IMR-90 (cell line): Measurements from ENCODE around the gene ST7. TPM values are rescaled to one million over a fixed set of nuclear protein-coding genes. Genes with fewer than 3 reads are reported as not detected.

Experiments
- ATAC-seq: fragments of 200-7000 bp; cut with Tn5 transposase; 2 replicates; pipeline ENCODE4 v1.9.1; 2020; ENCODE audit warnings: low read depth, mild to moderate bottlenecking, moderate library complexity
- BruUV-seq: library from RNA; stranded (reverse); fragments of 400-500 nt; replicated peaks from 2 replicates; lab custom pipeline; 2021; lab: Mats Ljungman, UMichigan
- CTCF ChIA-PET: fragments of 300-600 bp; formaldehyde crosslinking; extraction: SDS; loops from one replicate; lab custom pipeline; 2021; ENCODE audit warnings: antibody characterized with exemption; lab: Yijun Ruan, JAX
- POLR2A ChIA-PET: fragments of 300-600 bp; sonication (Branson Sonifier 250); formaldehyde crosslinking; loops from one replicate; lab custom pipeline; 2022; ENCODE audit warnings: antibody characterized with exemption; ENCODE audit not compliant: unreplicated experiment; lab: Charles Lee
- DNase-seq: peaks from one replicate; pipeline ENCODE4 v3.0.0; 2013
- H2AFZ ChIP-seq: replicated peaks from 2 replicates; pipeline ENCODE3; 2013; ENCODE audit warnings: low read length, mild to moderate bottlenecking; ENCODE audit not compliant: poor library complexity
- H2AK5ac ChIP-seq: 2 replicates; pipeline ENCODE4 v1.6.1; 2013; ENCODE audit warnings: low read depth, low read length, inconsistent platforms
- H2AK9ac ChIP-seq: replicated peaks from 2 replicates; pipeline ENCODE3; 2013; ENCODE audit warnings: mild to moderate bottlenecking, low read depth, low read length, moderate library complexity; ENCODE audit not compliant: poor library complexity
- H2BK120ac ChIP-seq: 2 replicates; pipeline ENCODE4 v1.6.1; 2013; ENCODE audit warnings: low read depth, low read length, inconsistent platforms
- H2BK15ac ChIP-seq: 3 replicates; pipeline ENCODE4 v1.6.1; 2013; ENCODE audit warnings: low read depth, low read length, inconsistent platforms
- H2BK20ac ChIP-seq: 2 replicates; pipeline ENCODE4 v1.6.1; 2013; ENCODE audit warnings: low read depth, mild to moderate bottlenecking, inconsistent platforms, low read length, moderate library complexity
- H2BK5ac ChIP-seq: 2 replicates; pipeline ENCODE4 v1.6.1; 2013; ENCODE audit warnings: mild to moderate bottlenecking, low read depth, low read length, inconsistent platforms; ENCODE audit not compliant: poor library complexity, severe bottlenecking
- H3K14ac ChIP-seq: replicated peaks from 2 replicates; pipeline ENCODE4 v1.6.1; 2013; ENCODE audit warnings: low read depth, low read length, inconsistent platforms
- H3K18ac ChIP-seq: 2 replicates; pipeline ENCODE4 v1.6.1; 2013; ENCODE audit warnings: low read depth, low read length, control low read depth
- H3K23ac ChIP-seq: 2 replicates; pipeline ENCODE4 v1.6.1; 2013; ENCODE audit warnings: low read depth, low read length, inconsistent platforms
- H3K27ac ChIP-seq: 2 replicates; pipeline ENCODE4 v1.5.1; 2013; ENCODE audit warnings: mild to moderate bottlenecking, control low read depth, low read length; ENCODE audit not compliant: insufficient read depth
- H3K27me3 ChIP-seq: 2 replicates; pipeline ENCODE4 v1.6.1; 2013; ENCODE audit warnings: low read length; ENCODE audit not compliant: control insufficient read depth, insufficient read depth
- H3K36me3 ChIP-seq: 2 replicates; pipeline ENCODE4 v1.6.1; 2013; ENCODE audit warnings: low read length, mixed read lengths; ENCODE audit not compliant: control insufficient read depth, insufficient read depth
- H3K4ac ChIP-seq: 2 replicates; pipeline ENCODE4 v1.6.1; 2013; ENCODE audit warnings: low read depth, low read length, inconsistent platforms
- H3K4me1 ChIP-seq: 2 replicates; pipeline ENCODE4 v1.6.1; 2013; ENCODE audit warnings: low read length, mixed read lengths; ENCODE audit not compliant: control insufficient read depth, insufficient read depth
- H3K4me2 ChIP-seq: 2 replicates; pipeline ENCODE4 v1.6.1; 2013; ENCODE audit warnings: low read depth, mild to moderate bottlenecking, control low read depth, low read length, moderate library complexity
- H3K4me3 ChIP-seq: 2 replicates; pipeline ENCODE4 v1.5.1; 2013; ENCODE audit warnings: low read depth, mild to moderate bottlenecking, control low read depth, low read length, moderate library complexity; ENCODE audit not compliant: insufficient read depth
- H3K56ac ChIP-seq: 2 replicates; pipeline ENCODE4 v1.6.1; 2013; ENCODE audit warnings: low read length, inconsistent platforms; ENCODE audit not compliant: insufficient read depth; ENCODE audit errors: extremely low read depth
- H3K79me1 ChIP-seq, 2 experiments: 2 replicates each; pipeline ENCODE4 v1.6.1; 2013; ENCODE audit warnings: low read length in 2 of 2, inconsistent platforms in 1 of 2, low read depth in 1 of 2
- H3K9ac ChIP-seq: 2 replicates; pipeline ENCODE4 v1.6.1; 2013; ENCODE audit warnings: low read depth, low read length, control low read depth
- H3K9me1 ChIP-seq: 2 replicates; pipeline ENCODE4 v1.6.1; 2013; ENCODE audit warnings: low read length, inconsistent platforms; ENCODE audit not compliant: insufficient read depth
- H3K9me3 ChIP-seq: 2 replicates; pipeline ENCODE4 v1.6.1; 2013; ENCODE audit warnings: low read length; ENCODE audit not compliant: control insufficient read depth, insufficient read depth
- H4K20me1 ChIP-seq: 2 replicates; pipeline ENCODE4 v1.6.1; 2013; ENCODE audit warnings: low read length, inconsistent platforms; ENCODE audit not compliant: insufficient read depth
- H4K5ac ChIP-seq: 2 replicates; pipeline ENCODE4 v1.6.1; 2013; ENCODE audit warnings: mild to moderate bottlenecking, low read depth, low read length, control low read depth
- H4K8ac ChIP-seq, 2 experiments: 2 replicates each; pipeline ENCODE4 v1.6.1; 2013; ENCODE audit warnings: low read depth in 2 of 2, low read length in 2 of 2, control low read depth in 1 of 2, inconsistent platforms in 1 of 2
- H4K91ac ChIP-seq: 2 replicates; pipeline ENCODE4 v1.6.1; 2013; ENCODE audit warnings: low read depth, low read length, inconsistent platforms; ENCODE audit not compliant: insufficient read depth
- BHLHE40 ChIP-seq: fragments of 150-350 bp; IDR thresholded peaks from 2 replicates; pipeline ENCODE4 v1.6.1; 2016; ENCODE audit warnings: mild to moderate bottlenecking, low read depth, low read length
- CEBPB ChIP-seq: IDR thresholded peaks from 2 replicates; pipeline ENCODE4 v1.6.1; 2012; ENCODE audit warnings: low read depth, low read length, improper control_type of control experiment
- ELK1 ChIP-seq: fragments of 150-350 bp; IDR thresholded peaks from 2 replicates; pipeline ENCODE4 v1.6.1; 2016; ENCODE audit warnings: low read depth, mild to moderate bottlenecking, low read length, moderate library complexity, borderline replicate concordance
- MXI1 ChIP-seq: IDR thresholded peaks from 2 replicates; pipeline ENCODE4 v1.6.1; 2012; ENCODE audit warnings: low read depth, mild to moderate bottlenecking, low read length, moderate library complexity, borderline replicate concordance
- POLR2A ChIP-seq: IDR thresholded peaks from 2 replicates; pipeline ENCODE4 v1.6.1; 2012; ENCODE audit warnings: mild to moderate bottlenecking, low read depth, low read length
- RCOR1 ChIP-seq: IDR thresholded peaks from 2 replicates; pipeline ENCODE4 v1.6.1; 2012; ENCODE audit warnings: mild to moderate bottlenecking, low read length, improper control_type of control experiment; ENCODE audit not compliant: insufficient replicate concordance
- RFX5 ChIP-seq: IDR thresholded peaks from 2 replicates; pipeline ENCODE4 v1.8.0; 2012; ENCODE audit warnings: low read depth, mild to moderate bottlenecking, low read length, moderate library complexity
- dilution Hi-C: fragments of 300-500 bp; cut with HindIII; formaldehyde crosslinking; loops from one replicate; pipeline ENCODE4 v1.14.3; 2018; ENCODE audit warnings: low sequenced_read_pairs; ENCODE audit not compliant: unreplicated experiment
- in situ Hi-C: fragments of 300-500 bp; cut with MboI; formaldehyde crosslinking; loops from 3 replicates; pipeline ENCODE4 v1.14.3; 2019; ENCODE audit warnings: low sequenced_read_pairs, inconsistent platforms, mixed read lengths
- intact Hi-C: fragments of 100-400 bp; cut with micrococcal nuclease; formaldehyde crosslinking; loops from 2 replicates; pipeline ENCODE4 v1.10.0; 2022
- polyA plus RNA-seq, 3 experiments: library from polyadenylated mRNA; depleted of rRNA; stranded (reverse); fragments of >200 nt; gene quantifications; 2 replicates each; pipeline ENCODE4 v1.2.3, GENCODE V29; 2012; ENCODE audit warnings: low replicate concordance in 1 of 3
- total RNA-seq: library from RNA; depleted of rRNA; stranded (reverse); fragments of >200 nt; gene quantifications from 2 replicates; pipeline ENCODE4 v1.2.3, GENCODE V29; 2012
- TF ChIP-seq, protein P1 (sequence below): fragments of 150-350 bp; IDR thresholded peaks from 2 replicates; pipeline ENCODE4 v1.6.1; 2017; ENCODE audit warnings: mild to moderate bottlenecking, antibody characterized with exemption, low read length, low read depth

Gene ST7
- total and polyA plus RNA-seq, 2 of the 4 experiments (the other 2 are of a cell fraction) = 18.6 to 26.0 TPM

- Histone ChIP-seq H2BK20ac (peak overlapping the region; percentile 44), H3K23ac (no peak overlapping the region), H3K4me1 (peaks cover 5% of the 10 kb centered on the region), H3K9ac (no peak overlapping the region), H2AFZ (no peak overlapping the region), H2AK9ac (peak overlapping the region; percentile 62), H3K4ac (0 out of 2 replicates have a peak overlapping the region, but pooled peaks have one; percentile 4), H2BK120ac (no peak overlapping the region), H3K36me3 (no peaks in the 10 kb centered on the region), H4K20me1 (no peaks in the 10 kb centered on the region), H4K91ac (no peak overlapping the region), H3K56ac (no peak overlapping the region), H3K9me3 (0 out of 2 replicates have a peak, but pooled peaks cover 2% of the 10 kb centered on the region), H3K4me3 (no peak overlapping the region), H3K4me2 (no peak overlapping the region), H3K79me1 (peaks cover 22 to 41% of the 10 kb centered on the region in 2 experiments), H3K14ac (0 out of 2 replicates have a peak overlapping the region, but pooled peaks have one; percentile 27), H2AK5ac (peak overlapping the region; percentile 64; the same call in 1 of the 2 replicates), H2BK5ac (no peak overlapping the region), H4K5ac (no peak overlapping the region), H2BK15ac (no peak overlapping the region), H3K18ac (no peak overlapping the region), H4K8ac (no peak overlapping the region), H3K9me1 (no peaks in the 10 kb centered on the region), H3K27ac (no peak overlapping the region), H3K27me3 (no peaks in the 10 kb centered on the region)
- intact Hi-C loops = loop anchor here (5.0 kb wide), 1 partner anchor 37 kb away; no protein-coding TSS in a partner anchor
- no peak for TF ChIP-seq MXI1
- TF ChIP-seq RCOR1 = no peak
- no peak for TF ChIP-seq ELK1
- no peak for TF ChIP-seq CEBPB
- TF ChIP-seq RFX5 = no peak
- TF ChIP-seq, protein P1, sequence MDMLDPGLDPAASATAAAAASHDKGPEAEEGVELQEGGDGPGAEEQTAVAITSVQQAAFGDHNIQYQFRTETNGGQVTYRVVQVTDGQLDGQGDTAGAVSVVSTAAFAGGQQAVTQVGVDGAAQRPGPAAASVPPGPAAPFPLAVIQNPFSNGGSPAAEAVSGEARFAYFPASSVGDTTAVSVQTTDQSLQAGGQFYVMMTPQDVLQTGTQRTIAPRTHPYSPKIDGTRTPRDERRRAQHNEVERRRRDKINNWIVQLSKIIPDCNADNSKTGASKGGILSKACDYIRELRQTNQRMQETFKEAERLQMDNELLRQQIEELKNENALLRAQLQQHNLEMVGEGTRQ = no peak
- TF ChIP-seq BHLHE40 = no peak
- no peak for TF ChIP-seq POLR2A
- DNase-seq (no peak), ATAC-seq (no peak)
- dilution Hi-C loops = no loop called here
- ChIA-PET CTCF (no interaction called here), POLR2A (no interaction called here)
- no TSS peak for BruUV-seq
- in situ Hi-C loops = no loop called here
Measured at GRCh38 chr7:117024811-117025210, 71.5 kb downstream of the ST7 start.
